GM12878 (cell line): Measurements from ENCODE around the gene FBXL2. TPM values are rescaled to one million over a fixed set of nuclear protein-coding genes. Genes with fewer than 3 reads are reported as not detected.

Experiments used
- ATAC-seq: fragments of 200-7000 bp; cut with Tn5 transposase; 3 replicates; pipeline ENCODE4 v1.9.1; 2020; ENCODE audit warnings: mild to moderate bottlenecking, moderate library complexity
- BruUV-seq: library from RNA; stranded (reverse); fragments of 400-500 nt; replicated peaks from 2 replicates; lab custom pipeline; 2021; lab: Mats Ljungman, UMichigan
- CTCF ChIA-PET: fragments of 300-600 bp; sonication (Branson Sonifier 250); formaldehyde crosslinking; extraction: SDS; loops from one replicate; lab custom pipeline; 2021; ENCODE audit warnings: inconsistent platforms; lab: Yijun Ruan, JAX
- POLR2A ChIA-PET: fragments of 350-600 bp; formaldehyde crosslinking; extraction: SDS; loops from one replicate; lab custom pipeline; 2021; ENCODE audit warnings: inconsistent platforms; lab: Charles Lee
- RAD21 ChIA-PET: fragments of 300-600 bp; sonication (Branson Sonifier 250); formaldehyde crosslinking; loops from one replicate; lab custom pipeline; 2023; ENCODE audit warnings: antibody characterized with exemption; ENCODE audit not compliant: unreplicated experiment; lab: Charles Lee
- SMC1A ChIA-PET: fragments of 300-600 bp; sonication (Branson Sonifier 250); formaldehyde crosslinking; loops from one replicate; lab custom pipeline; 2023; ENCODE audit not compliant: unreplicated experiment, uncharacterized antibody; lab: Charles Lee
- DNase-seq: peaks from one replicate; pipeline ENCODE4 v3.0.0-alpha.2; 2011; ENCODE audit warnings: low read depth, low spot score
- FAIRE-seq: peaks from 3 replicates; lab custom pipeline; 2011; peaks lifted over from hg19 to GRCh38; lab: Jason Lieb, UNC
- H2AFZ ChIP-seq: 2 replicates; pipeline ENCODE4 v1.6.0; 2011; ENCODE audit warnings: low read depth, low read length, control low read depth; ENCODE audit not compliant: control insufficient read depth
- H3K27ac ChIP-seq: 2 replicates; pipeline ENCODE4 v1.5.1; 2011; ENCODE audit warnings: control low read depth; ENCODE audit not compliant: control insufficient read depth, insufficient read depth
- H3K27me3 ChIP-seq, 2 experiments: replicated peaks in 1 of 2; 2 replicates each; pipeline versions ENCODE4 v1.6.0 to v1.6.1; 2011; ENCODE audit warnings: low read length in 1 of 2; ENCODE audit not compliant: control insufficient read depth in 2 of 2, insufficient read depth in 2 of 2
- H3K36me3 ChIP-seq, 2 experiments: 2 replicates each; pipeline ENCODE4 v1.5.1; 2011; ENCODE audit warnings: low read length in 1 of 2; ENCODE audit not compliant: control insufficient read depth in 2 of 2, insufficient read depth in 2 of 2
- H3K4me1 ChIP-seq: 2 replicates; pipeline ENCODE4 v1.6.1; 2011; ENCODE audit warnings: mild to moderate bottlenecking, low read length, moderate library complexity, mixed read lengths; ENCODE audit not compliant: control insufficient read depth, insufficient read depth
- H3K4me2 ChIP-seq: 2 replicates; pipeline ENCODE4 v1.6.0; 2011; ENCODE audit warnings: control low read depth; ENCODE audit not compliant: control insufficient read depth, insufficient read depth
- H3K4me3 ChIP-seq: fragments of 200-600 bp; sonication (generic); 2 replicates; pipeline ENCODE4 v1.5.1; 2016
- H3K79me2 ChIP-seq: 2 replicates; pipeline ENCODE4 v1.6.0; 2011; ENCODE audit warnings: low read length; ENCODE audit not compliant: control insufficient read depth, insufficient read depth
- H3K9ac ChIP-seq: 2 replicates; pipeline ENCODE4 v1.8.0; 2011; ENCODE audit warnings: low read length, control low read depth, mixed read lengths; ENCODE audit not compliant: control insufficient read depth, insufficient read depth
- H3K9me3 ChIP-seq: replicated peaks from 3 replicates; pipeline ENCODE4 v1.5.1; 2011; ENCODE audit warnings: mild to moderate bottlenecking, low read length; ENCODE audit not compliant: control insufficient read depth, insufficient read depth
- H4K20me1 ChIP-seq: 2 replicates; pipeline ENCODE4 v1.6.0; 2011; ENCODE audit not compliant: control insufficient read depth, insufficient read depth
- ATF2 ChIP-seq: IDR thresholded peaks from 2 replicates; pipeline ENCODE4 v1.6.1; 2012; ENCODE audit warnings: low read length, inconsistent platforms
- CHD4 ChIP-seq: fragments of 200-600 bp; sonication (generic); IDR thresholded peaks from 2 replicates; pipeline ENCODE4 v1.6.1; 2016; ENCODE audit warnings: mild to moderate bottlenecking
- E4F1 ChIP-seq: fragments of 450-650 bp; IDR thresholded peaks from 2 replicates; pipeline ENCODE4 v1.6.1; 2018; ENCODE audit warnings: borderline replicate concordance, mild to moderate bottlenecking; ENCODE audit not compliant: partially characterized antibody
- ETV6 ChIP-seq, 2 experiments: fragments of 450-650 bp in 1 of 2; IDR thresholded peaks in 1 of 2; conservative IDR thresholded peaks in 1 of 2; 2 replicates each; pipeline ENCODE4 v1.6.1; 2014; ENCODE audit warnings: antibody characterized with exemption in 1 of 2, borderline replicate concordance in 1 of 2, low read depth in 1 of 2, mild to moderate bottlenecking in 1 of 2, moderate library complexity in 1 of 2
- HDGF ChIP-seq: fragments of 450-650 bp; IDR thresholded peaks from 2 replicates; pipeline ENCODE4 v1.6.1; 2016; ENCODE audit warnings: antibody characterized with exemption
- MYB ChIP-seq: fragments of 150-350 bp; IDR thresholded peaks from 2 replicates; pipeline ENCODE4 v1.6.1; 2014; ENCODE audit warnings: mild to moderate bottlenecking, low read depth, low read length, borderline replicate concordance
- SMC3 ChIP-seq: IDR thresholded peaks from 2 replicates; pipeline ENCODE4 v1.6.1; 2011; ENCODE audit warnings: low read length, improper control_type of control experiment, borderline replicate concordance
- SREBF1 ChIP-seq: IDR thresholded peaks from 2 replicates; pipeline ENCODE4 v1.6.1; 2012; ENCODE audit warnings: mild to moderate bottlenecking, low read length
- ZBTB33 ChIP-seq: fragments of 450-650 bp; IDR thresholded peaks from 2 replicates; pipeline ENCODE4 v1.6.1; 2017; ENCODE audit warnings: mild to moderate bottlenecking
- ZNF207 ChIP-seq: fragments of 450-650 bp; IDR thresholded peaks from 2 replicates; pipeline ENCODE4 v1.6.1; 2014; ENCODE audit warnings: antibody characterized with exemption, mild to moderate bottlenecking, borderline replicate concordance
- WGBS: methylation state at CpG from one replicate; pipeline ENCODE4 v1.1.6; 2016; ENCODE audit warnings: low lambda C conversion rate; ENCODE audit not compliant: insufficient replicate concordance, insufficient coverage; ENCODE audit errors: missing lambda C conversion rate; 5-methylcytosine and 5-hydroxymethylcytosine counted together
- in situ Hi-C: fragments of 300-500 bp; cut with MboI; formaldehyde crosslinking; loops from 9 replicates; pipeline ENCODE4 v1.14.3; 2018; ENCODE audit warnings: mixed read lengths
- intact Hi-C: fragments of 100-400 bp; cut with micrococcal nuclease; formaldehyde crosslinking; loops from one replicate; pipeline ENCODE4 v1.14.2; 2022; ENCODE audit not compliant: unreplicated experiment
- polyA plus RNA-seq, 11 experiments: library from polyadenylated mRNA; depleted of rRNA in 4 of 11; unstranded in 6 of 11; stranded (reverse) in 5 of 11; fragments of >200 nt; fragmentation: Nextera tagmentation in 4 of 11; fragmentation: Illumina TruSeq in 1 of 11; extraction: Ambion mirVana in 4 of 11; extraction: Trizol in 1 of 11; gene quantifications; 1 replicate in 1 of 11; 2 replicates in 10 of 11; pipeline versions ENCODE4 v1.2.1 to v1.2.3, GENCODE V29; 2011 to 2016; ENCODE audit warnings: inconsistent platforms in 2 of 11, missing spikeins in 2 of 11, low read depth in 1 of 11
- total RNA-seq, 4 experiments: library from RNA; depleted of rRNA in 3 of 4; stranded (reverse); fragments of >200 nt in 3 of 4; fragmentation: Illumina TruSeq in 1 of 4; extraction: Trizol in 1 of 4; gene quantifications; 2 replicates each; pipeline versions ENCODE4 v1.2.1 to v1.2.3, GENCODE V29; 2013 to 2021

FBXL2 gene
- total and polyA plus RNA-seq, 10 of the 15 experiments (the other 5 are each of a cell fraction or from before 2014, with no cell fraction given) = 0.04 to 0.72 (median 0.15) TPM; not detected in 1

DNA sequence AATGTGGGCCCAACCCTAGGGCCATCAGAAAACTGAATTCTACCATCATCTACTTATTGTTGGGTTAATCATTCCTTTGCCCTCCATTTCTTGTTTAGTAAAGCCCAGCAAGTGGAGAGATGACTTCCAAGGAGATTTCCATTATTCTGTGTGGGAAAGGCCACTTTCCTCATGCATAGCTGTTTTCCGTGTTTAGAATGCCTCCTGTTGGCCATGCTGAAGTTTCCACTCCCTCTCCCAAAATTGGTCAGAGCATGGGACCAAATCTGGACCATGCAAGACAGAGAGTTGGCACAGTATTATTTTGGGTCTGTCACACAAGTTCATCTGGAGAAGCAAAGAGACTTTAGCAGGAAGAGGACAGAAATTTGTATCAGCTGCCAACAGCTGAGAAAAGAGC, 43.4 kb upstream of the FBXL2 start:
- CTCF ChIA-PET = no interaction called here

More for the DNA sequence above, 43.4 kb upstream of the FBXL2 start:
- H4K20me1 ChIP-seq = no peaks in the 10 kb centered on the region
- H3K27ac ChIP-seq = no peak overlapping the region
- BruUV-seq = no TSS peak
- POLR2A ChIA-PET = no interaction called here
- no peak for ATAC-seq
- no peak for TF ChIP-seq SMC3
- TF ChIP-seq E4F1 = no peak
- no peak for TF ChIP-seq SREBF1
- no peak for TF ChIP-seq ETV6 (conservative IDR thresholded peaks at IDR 0.05 in 1 of 2, IDR thresholded peaks at IDR 0.05 in 1 of 2; ENCODE audit: borderline replicate concordance in 1 of 2, low read depth in 1 of 2)
- no peak for TF ChIP-seq ZBTB33
- no peak for TF ChIP-seq CHD4
- no peak for TF ChIP-seq ATF2
- no peak for TF ChIP-seq HDGF
- no peak for TF ChIP-seq MYB
- no peak for TF ChIP-seq ZNF207
- no peaks in the 10 kb centered on the region for H3K79me2 ChIP-seq
- DNase-seq = no peak
- SMC1A ChIA-PET = interaction anchor here (1.7 kb wide), 1 partner anchor 102 kb away, joined by 4 read pairs; no protein-coding TSS in a partner anchor
- intact Hi-C loops (no loop called here), in situ Hi-C loops (no loop called here)
- H3K36me3 ChIP-seq = no peaks in the 10 kb centered on the region
- WGBS = 41% methylated on average over 1 of the region's 1 CpG
- RAD21 ChIA-PET = no interaction called here
- no peak overlapping the region for H2AFZ ChIP-seq
- no peak overlapping the region for H3K9ac ChIP-seq
- FAIRE-seq = no peak
- H3K4me3 ChIP-seq = no peak overlapping the region
- no peaks in the 10 kb centered on the region; a peak in 1 of 4 replicates for H3K27me3 ChIP-seq
- no peaks in the 10 kb centered on the region for H3K4me1 ChIP-seq
- H3K4me2 ChIP-seq = no peak overlapping the region
- H3K9me3 ChIP-seq = no peaks in the 10 kb centered on the region
